HepG2 (cell line): ENCODE data around the gene SMIM31. TPM values are rescaled to one million over a fixed set of nuclear protein-coding genes. Genes with fewer than 3 reads are reported as not detected.

Source experiments
- ATAC-seq: fragments of 200-7000 bp; cut with Tn5 transposase; 3 replicates; pipeline ENCODE4 v1.9.1; 2020; ENCODE audit warnings: mild to moderate bottlenecking, moderate library complexity
- BruUV-seq: library from RNA; stranded (reverse); fragments of 400-500 nt; replicated peaks from 2 replicates; lab custom pipeline; 2021; lab: Mats Ljungman, UMichigan
- CTCF ChIA-PET: fragments of 300-600 bp; formaldehyde crosslinking; extraction: SDS; loops from one replicate; lab custom pipeline; 2021; ENCODE audit warnings: low total read pairs, inconsistent platforms, low intra/inter-chr PET ratio; lab: Yijun Ruan, JAX
- POLR2A ChIA-PET: fragments of 350-600 bp; sonication (Branson Sonifier 250); formaldehyde crosslinking; loops from one replicate; lab custom pipeline; 2020; ENCODE audit warnings: antibody characterized with exemption, inconsistent platforms; lab: Yijun Ruan, JAX
- DNase-seq: peaks from one replicate; pipeline ENCODE4 v3.0.0-alpha.2; 2015; ENCODE audit warnings: low spot score
- FAIRE-seq: peaks from 3 replicates; lab custom pipeline; 2011; peaks lifted over from hg19 to GRCh38; lab: Jason Lieb, UNC
- H2AFZ ChIP-seq: one replicate; pipeline ENCODE4 v1.6.1; 2011; ENCODE audit warnings: low read length, inconsistent platforms
- H3K27ac ChIP-seq: fragments of 300-600 bp; 3 replicates; pipeline ENCODE4 v1.8.0; 2011; ENCODE audit warnings: mixed run types, mild to moderate bottlenecking, mixed read lengths, low read length, inconsistent platforms; ENCODE audit not compliant: insufficient read depth; ENCODE audit errors: extremely low read length
- H3K27me3 ChIP-seq, 2 experiments: fragments of 200-600 bp in 1 of 2; 2 replicates in 1 of 2; 3 replicates in 1 of 2; pipeline versions ENCODE4 v1.6.0 to v1.8.0; 2011; ENCODE audit warnings: low read length in 2 of 2, mild to moderate bottlenecking in 2 of 2, moderate library complexity in 2 of 2, inconsistent platforms in 1 of 2; ENCODE audit not compliant: insufficient read depth in 2 of 2, control insufficient read depth in 1 of 2
- H3K36me3 ChIP-seq, 2 experiments: fragments of 200-600 bp in 1 of 2; replicated peaks in 1 of 2; 2 replicates in 1 of 2; 3 replicates in 1 of 2; pipeline versions ENCODE4 v1.5.1 to v1.8.0; 2011; ENCODE audit warnings: low read length in 2 of 2, inconsistent platforms in 1 of 2; ENCODE audit not compliant: insufficient read depth in 2 of 2, control insufficient read depth in 1 of 2
- H3K4me1 ChIP-seq: 2 replicates; pipeline ENCODE4 v1.5.1; 2012; ENCODE audit warnings: low read length, inconsistent platforms; ENCODE audit not compliant: insufficient read depth
- H3K4me2 ChIP-seq: 2 replicates; pipeline ENCODE4 v1.6.0; 2011; ENCODE audit warnings: low read depth, low read length, inconsistent platforms
- H3K4me3 ChIP-seq, 3 experiments: fragments of 200-600 bp in 1 of 3; sonication (generic), shearing (Covaris generic) in 1 of 3; replicated peaks in 1 of 3; 2 replicates each; pipeline ENCODE4 v1.5.1; 2011 to 2016; ENCODE audit warnings: low read length in 3 of 3, inconsistent platforms in 2 of 3, low read depth in 2 of 3, mild to moderate bottlenecking in 2 of 3, control low read depth in 1 of 3, mixed read lengths in 1 of 3; ENCODE audit not compliant: insufficient read depth in 1 of 3
- H3K79me2 ChIP-seq: one replicate; pipeline ENCODE4 v1.6.1; 2011; ENCODE audit warnings: low read length, inconsistent platforms; ENCODE audit not compliant: insufficient read depth
- H3K9ac ChIP-seq: 2 replicates; pipeline ENCODE4 v1.6.0; 2011; ENCODE audit warnings: mild to moderate bottlenecking, low read depth, low read length, inconsistent platforms; ENCODE audit not compliant: insufficient read depth
- H3K9me3 ChIP-seq: 2 replicates; pipeline ENCODE4 v1.5.1; 2012; ENCODE audit warnings: mild to moderate bottlenecking, low read length
- H4K20me1 ChIP-seq: 2 replicates; pipeline ENCODE4 v1.6.0; 2011; ENCODE audit warnings: inconsistent platforms, mild to moderate bottlenecking, low read length, moderate library complexity; ENCODE audit not compliant: insufficient read depth
- CREM ChIP-seq, 2 experiments: sonication (generic) in 1 of 2; formaldehyde crosslinking in 1 of 2; IDR thresholded peaks; 2 replicates each; pipeline versions ENCODE4 v1.4.0 to v1.6.1; 2016 to 2020; ENCODE audit warnings: antibody characterized with exemption in 1 of 2, mild to moderate bottlenecking in 1 of 2, missing genetic modification reagents in 1 of 2
- ELF3 ChIP-seq: IDR thresholded peaks from 2 replicates; pipeline ENCODE4 v1.6.1; 2016; ENCODE audit warnings: missing genetic modification reagents, missing compliant biosample characterization
- KDM5A ChIP-seq: fragments of 200-600 bp; sonication (generic); IDR thresholded peaks from 2 replicates; pipeline ENCODE4 v1.7.0; 2018; ENCODE audit warnings: antibody characterized with exemption, mild to moderate bottlenecking, low read length, borderline replicate concordance
- LCORL ChIP-seq, 2 experiments: fragments of 450-650 bp in 1 of 2; sonication (generic) in 1 of 2; formaldehyde crosslinking in 1 of 2; IDR thresholded peaks; 2 replicates each; pipeline versions ENCODE4 v1.5.0 to v1.6.1; 2017 to 2020; ENCODE audit warnings: antibody characterized with exemption in 1 of 2, missing genetic modification reagents in 1 of 2
- PITX1 ChIP-seq: sonication (generic); formaldehyde crosslinking; IDR thresholded peaks from 2 replicates; pipeline ENCODE4 v1.5.1; 2020; ENCODE audit warnings: mild to moderate bottlenecking, missing genetic modification reagents
- RARA ChIP-seq: IDR thresholded peaks from 2 replicates; pipeline ENCODE4 v1.6.1; 2016; ENCODE audit warnings: missing genetic modification reagents, missing compliant biosample characterization
- TEAD2 ChIP-seq: sonication (generic); formaldehyde crosslinking; IDR thresholded peaks from 2 replicates; pipeline ENCODE4 v1.9.0; 2021; ENCODE audit warnings: missing genetic modification reagents
- ZNF264 ChIP-seq: sonication (generic); formaldehyde crosslinking; IDR thresholded peaks from 2 replicates; pipeline ENCODE4 v1.4.0; 2020; ENCODE audit warnings: missing genetic modification reagents
- ZNF597 ChIP-seq: sonication (generic); formaldehyde crosslinking; IDR thresholded peaks from 2 replicates; pipeline ENCODE4 v1.5.0; 2020; ENCODE audit warnings: missing genetic modification reagents
- in situ Hi-C: cut with HindIII; loops from 2 replicates; pipeline ENCODE4 v1.10.0; 2017; ENCODE audit warnings: low pct_unique_long_range_greater_than_20kb; ENCODE audit not compliant: extremely low pct_ligation_motif_present
- intact Hi-C: fragments of 100-400 bp; cut with micrococcal nuclease; formaldehyde crosslinking; loops from one replicate; pipeline ENCODE4 v1.10.0; 2022; ENCODE audit not compliant: unreplicated experiment
- polyA plus RNA-seq, 8 experiments: library from polyadenylated mRNA; depleted of rRNA in 3 of 8; stranded (reverse) in 7 of 8; unstranded in 1 of 8; fragments of >200 nt; fragmentation: Illumina TruSeq in 4 of 8; extraction: Trizol in 4 of 8; gene quantifications; 2 replicates each; pipeline versions ENCODE4 v1.2.1 to v1.2.3, GENCODE V29; 2011 to 2016; ENCODE audit warnings: low read depth in 4 of 8, missing spikeins in 1 of 8, mixed read lengths in 1 of 8; ENCODE audit not compliant: insufficient read depth in 1 of 8
- total RNA-seq, 5 experiments: library from RNA; depleted of rRNA; stranded (reverse); fragments of >200 nt; fragmentation: Illumina TruSeq; extraction: Trizol; gene quantifications; 2 replicates each; pipeline ENCODE4 v1.2.3, GENCODE V29; 2016; ENCODE audit warnings: low read depth in 1 of 5
- TF ChIP-seq, protein P1 (sequence below): sonication (generic); formaldehyde crosslinking; IDR thresholded peaks from 2 replicates; pipeline ENCODE4 v1.5.0; 2020; ENCODE audit warnings: missing genetic modification reagents, mild to moderate bottlenecking, borderline replicate concordance

SMIM31 gene
- total and polyA plus RNA-seq, 2 of the 13 experiments (the other 11 are each of a cell fraction or from before 2014, with no cell fraction given): not detected

- H3K27ac ChIP-seq: no peak overlapping the region
- no peaks in the 10 kb centered on the region; a peak in 1 of 5 replicates for H3K27me3 ChIP-seq
- no peaks in the 10 kb centered on the region for H3K4me1 ChIP-seq
- H3K79me2 ChIP-seq: no peaks in the 10 kb centered on the region
- POLR2A ChIA-PET: no interaction called here
- no TSS peak for BruUV-seq
- no peak overlapping the region for H2AFZ ChIP-seq
- intact Hi-C loops: no loop called here
- CTCF ChIA-PET: no interaction called here
- TF ChIP-seq KDM5A (no peak), ZNF597 (no peak), ZNF264 (CRISPR knock-in tag) (no peak), TEAD2 (no peak), CREM (IDR thresholded peaks at IDR 0.05) (no peak), CREM (CRISPR knock-in tag; IDR thresholded peaks at IDR 0.05) (no peak), ELF3 (CRISPR knock-in tag) (no peak), LCORL (IDR thresholded peaks at IDR 0.05) (no peak), LCORL (CRISPR knock-in tag; IDR thresholded peaks at IDR 0.05) (no peak), RARA (CRISPR knock-in tag) (no peak), PITX1 (CRISPR knock-in tag) (no peak)
- TF ChIP-seq, protein P1, sequence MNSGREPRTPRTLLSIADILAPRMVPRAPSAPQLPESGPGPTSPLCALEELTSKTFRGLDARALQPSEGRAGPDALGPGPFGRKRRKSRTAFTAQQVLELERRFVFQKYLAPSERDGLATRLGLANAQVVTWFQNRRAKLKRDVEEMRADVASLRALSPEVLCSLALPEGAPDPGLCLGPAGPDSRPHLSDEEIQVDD (CRISPR knock-in tag): no peak
- H3K36me3 ChIP-seq: no peaks in the 10 kb centered on the region
- no peak overlapping the region for H3K4me3 ChIP-seq
- no peak overlapping the region for H3K9ac ChIP-seq
- H3K9me3 ChIP-seq: no peaks in the 10 kb centered on the region
- no peak for ATAC-seq
- H4K20me1 ChIP-seq: no peaks in the 10 kb centered on the region
- DNase-seq: no peak
- no peak for FAIRE-seq
- in situ Hi-C loops: no loop called here
- H3K4me2 ChIP-seq: no peak overlapping the region
These were observed 36.3 kb downstream of the SMIM31 start for GRCh38 chr4:164790249-164790648.
